Stimulated activated CD4-positive, alpha-beta T cell treated with anti-CD3 and anti-CD28 coated beads, Interleukin-15, amount 100 ng/mL, for 48 hours (primary cell): ENCODE data around the gene TRAP1.
A peak's percentile ranks its signal among the peaks of the same experiment; 100 is the strongest.
"Not testable (repeated sequence)": the region's sequence is repeated elsewhere in the genome, so short reads cannot be mapped to it uniquely, and the experiment has no call there.

ENCODE experiments used
- DNase-seq, 2 donors: peaks; one replicate each; pipeline ENCODE4 v3.0.0-alpha.2; 2020; ENCODE audit warnings: low read depth in 2 of 2

Gene TRAP1

GRCh38 chr16:3612510-3613466 lies 104.5 kb downstream of the TRAP1 start:
- no peak for DNase-seq

GRCh38 chr16:3611146-3611975 lies 106.0 kb downstream of the TRAP1 start, which contains the start of gene SLX4:
SLX4 (minus strand) TSS chr16:3611606; CDS start chr16:3608964, 2,642 bp downstream.
- peak; percentile 77 to 84 for DNase-seq

GRCh38 chr16:3610698-3611145 lies 106.6 kb downstream of the TRAP1 start:
- no peak for DNase-seq

GRCh38 chr16:3609895-3610697 lies 107.2 kb downstream of the TRAP1 start:
- no peak for DNase-seq

- not testable (repeated sequence) for DNase-seq
Measured at GRCh38 chr16:3608976-3609375, 108.3 kb downstream of the TRAP1 start.

- DNase-seq: no peak
Measured at GRCh38 chr16:3608069-3608468, 109.3 kb downstream of the TRAP1 start.
